Testis (tissue), 3 donors: Measurements from ENCODE around the gene YOD1. TPM values are rescaled to one million over a fixed set of nuclear protein-coding genes. Genes with fewer than 3 reads are reported as not detected.
A peak's percentile ranks its signal among the peaks of the same experiment; 100 is the strongest.

Experiments
- DNase-seq: peaks from one replicate; pipeline ENCODE4 v3.0.0-alpha.2; 2019
- H3K27ac ChIP-seq, 2 donors: fragments of 200-600 bp; sonication (generic); one replicate each; pipeline ENCODE4 v1.5.1; 2019
- H3K27me3 ChIP-seq: fragments of 200-600 bp; sonication (generic); one replicate; pipeline ENCODE4 v1.5.1; 2019
- H3K36me3 ChIP-seq: fragments of 200-600 bp; sonication (generic); one replicate; pipeline ENCODE4 v1.5.1; 2017; ENCODE audit warnings: low read depth; ENCODE audit errors: missing control alignments
- H3K4me1 ChIP-seq: fragments of 200-600 bp; sonication (generic); one replicate; pipeline ENCODE4 v1.5.1; 2019
- H3K4me3 ChIP-seq, 2 donors: fragments of 200-600 bp; sonication (generic); one replicate each; pipeline ENCODE4 v1.5.1; 2017 to 2019
- H3K9me3 ChIP-seq: fragments of 200-600 bp; sonication (generic); one replicate; pipeline ENCODE4 v1.5.1; 2017
- CTCF ChIP-seq, 3 experiments: fragments of 450-650 bp in 2 of 3; fragments of 200-600 bp in 1 of 3; sonication (generic) in 1 of 3; IDR thresholded peaks; one replicate each; pipeline ENCODE4 v1.5.1; 2016 to 2019; ENCODE audit warnings: antibody characterized with exemption in 3 of 3, mild to moderate bottlenecking in 2 of 3, moderate library complexity in 1 of 3
- POLR2A ChIP-seq: fragments of 450-650 bp; IDR thresholded peaks from one replicate; pipeline ENCODE4 v1.6.1; 2017; ENCODE audit warnings: antibody characterized with exemption, mild to moderate bottlenecking, moderate library complexity
- WGBS, 2 donors: methylation state at CpG; one replicate each; pipeline ENCODE4 v1.1.5; 2018; 5-methylcytosine and 5-hydroxymethylcytosine counted together
- intact Hi-C: fragments of 100-400 bp; cut with DNase I; formaldehyde crosslinking; loops from one replicate; pipeline ENCODE4 v1.15.1; 2023; ENCODE audit warnings: low total_unique reads
- polyA plus RNA-seq: library from polyadenylated mRNA; stranded (reverse); fragments of 350-450 nt; fragmentation: Illumina TruSeq; extraction: RNeasy Lipid Tissue Mini Kit (QIAGEN cat#74804); gene quantifications from one replicate; pipeline ENCODE4 v1.2.3, GENCODE V29; 2014; ENCODE audit warnings: low read depth, low replicate concordance; ENCODE audit not compliant: insufficient read depth
- total RNA-seq, 2 donors: library from RNA; depleted of rRNA; stranded (reverse); fragments of >200 nt; gene quantifications; one replicate each; pipeline ENCODE4 v1.2.3, GENCODE V29; 2016

YOD1 gene
- total and polyA plus RNA-seq, 3 donors from 2014 or later: 8.7 to 12.3 (median 10.9) TPM

- H3K9me3 ChIP-seq: no peaks in the 10 kb centered on the region
- intact Hi-C loops: loop anchor here (10.0 kb wide), 1 partner anchor 320 kb away; no protein-coding TSS in a partner anchor
- peak; percentile 66 for DNase-seq
- TF ChIP-seq POLR2A (no peak), CTCF (IDR thresholded peaks at IDR 0.05) (peak; percentile 18 to 51 (median 44))
- 34 to 48% methylated on average over 8 of the region's 8 CpGs for WGBS, 2 donors
- H3K27me3 ChIP-seq: no peaks in the 10 kb centered on the region
- no peak overlapping the region for H3K4me3 ChIP-seq
- H3K4me1 ChIP-seq: peaks cover 21% of the 10 kb centered on the region
- H3K27ac ChIP-seq: no peak overlapping the region
- no peaks in the 10 kb centered on the region for H3K36me3 ChIP-seq
Measured at GRCh38 chr1:207084701-207085180, 33.7 kb upstream of the YOD1 start.

- no peak for DNase-seq
- Histone ChIP-seq H3K27me3 (no peaks in the 10 kb centered on the region), H3K27ac (no peak overlapping the region), H3K9me3 (no peaks in the 10 kb centered on the region), H3K4me3 (no peak overlapping the region), H3K4me1 (peaks cover 19% of the 10 kb centered on the region), H3K36me3 (no peaks in the 10 kb centered on the region)
- TF ChIP-seq CTCF (IDR thresholded peaks at IDR 0.05) (no peak), POLR2A (no peak)
- intact Hi-C loops: loop anchor here (10.0 kb wide), 1 partner anchor 321 kb away; no protein-coding TSS in a partner anchor
- 55 to 61% methylated on average over 2 of the region's 2 CpGs for WGBS, 2 donors
Measured at GRCh38 chr1:207084232-207084631, 33.2 kb upstream of the YOD1 start.

- H3K4me1 ChIP-seq: peaks cover 8% of the 10 kb centered on the region
- 93 to 95% methylated on average over 2 of the region's 2 CpGs for WGBS, 2 donors
- TF ChIP-seq POLR2A (no peak), CTCF (IDR thresholded peaks at IDR 0.05) (no peak)
- intact Hi-C loops: loop anchor here (10.0 kb wide), 1 partner anchor 323 kb away; no protein-coding TSS in a partner anchor
- H3K27me3 ChIP-seq: no peaks in the 10 kb centered on the region
- DNase-seq: no peak
- no peaks in the 10 kb centered on the region for H3K9me3 ChIP-seq
- H3K36me3 ChIP-seq: no peaks in the 10 kb centered on the region
- no peak overlapping the region for H3K4me3 ChIP-seq
- no peak overlapping the region for H3K27ac ChIP-seq
Measured at GRCh38 chr1:207081806-207082205, 30.8 kb upstream of the YOD1 start.

GRCh38 chr1:207081088-207081487 lies 30.1 kb upstream of the YOD1 start:
- TF ChIP-seq POLR2A (no peak), CTCF (IDR thresholded peaks at IDR 0.05) (no peak)
- Histone ChIP-seq H3K27ac (no peak overlapping the region), H3K4me1 (peaks cover 8% of the 10 kb centered on the region), H3K36me3 (no peaks in the 10 kb centered on the region), H3K9me3 (no peaks in the 10 kb centered on the region), H3K27me3 (no peaks in the 10 kb centered on the region), H3K4me3 (no peak overlapping the region)
- intact Hi-C loops: loop anchor here (10.0 kb wide), 1 partner anchor 324 kb away; no protein-coding TSS in a partner anchor
- no peak for DNase-seq
- WGBS, 2 donors: 57 to 61% methylated on average over 2 of the region's 2 CpGs

- no peaks in the 10 kb centered on the region for H3K36me3 ChIP-seq
- 88 to 94% methylated on average over 6 of the region's 6 CpGs for WGBS, 2 donors
- H3K9me3 ChIP-seq: no peaks in the 10 kb centered on the region
- H3K4me3 ChIP-seq: no peak overlapping the region
- intact Hi-C loops: loop anchor here (10.0 kb wide), 1 partner anchor 325 kb away; no protein-coding TSS in a partner anchor
- no peak for DNase-seq
- no peaks in the 10 kb centered on the region for H3K27me3 ChIP-seq
- no peak for TF ChIP-seq POLR2A
- TF ChIP-seq CTCF (IDR thresholded peaks at IDR 0.05): no peak
- peaks cover 5% of the 10 kb centered on the region for H3K4me1 ChIP-seq
- no peak overlapping the region for H3K27ac ChIP-seq
Measured at GRCh38 chr1:207079706-207080241, 28.8 kb upstream of the YOD1 start.
